HG02571 (cell line): ENCODE results near the gene ENOX1.

Source experiments
- ATAC-seq: cut with Tn5 transposase; IDR thresholded peaks from one replicate; pipeline ENCODE4 v1.9.1; 2021; ENCODE audit warnings: mild to moderate bottlenecking, moderate library complexity; ENCODE audit not compliant: unreplicated experiment

ENOX1 gene

GRCh38 chr13:43749503-43749902 is 37.3 kb downstream of the ENOX1 start:
- ATAC-seq: no peak

GRCh38 chr13:43744261-43745031 is 42.3 kb downstream of the ENOX1 start:
- ATAC-seq: no peak

- no peak for ATAC-seq
Observed at GRCh38 chr13:43742911-43743310, 43.9 kb downstream of the ENOX1 start.

GRCh38 chr13:43737392-43737923 is 49.3 kb downstream of the ENOX1 start:
- ATAC-seq: no peak

GRCh38 chr13:43732726-43733125 is 54.0 kb downstream of the ENOX1 start:
- ATAC-seq: no peak

- no peak for ATAC-seq
Observed at GRCh38 chr13:43731296-43731695, 55.5 kb downstream of the ENOX1 start.

GRCh38 chr13:43730642-43731041 is 56.1 kb downstream of the ENOX1 start:
- no peak for ATAC-seq

- ATAC-seq: no peak
Observed at GRCh38 chr13:43728421-43728820, 58.4 kb downstream of the ENOX1 start.

- no peak for ATAC-seq
Observed at GRCh38 chr13:43727856-43728255, 58.9 kb downstream of the ENOX1 start.

GRCh38 chr13:43725460-43725859 is 61.3 kb downstream of the ENOX1 start:
- ATAC-seq: no peak

GRCh38 chr13:43720780-43721397 is 65.9 kb downstream of the ENOX1 start:
- ATAC-seq: no peak

- no peak for ATAC-seq
Observed at GRCh38 chr13:43698758-43699157, 88.0 kb downstream of the ENOX1 start.

- no peak for ATAC-seq
Observed at GRCh38 chr13:43698009-43698408, 88.8 kb downstream of the ENOX1 start.

GRCh38 chr13:43697323-43697722 is 89.4 kb downstream of the ENOX1 start:
- ATAC-seq: no peak

- no peak for ATAC-seq
Observed at GRCh38 chr13:43694146-43694664, 92.6 kb downstream of the ENOX1 start.

- no peak for ATAC-seq
Observed at GRCh38 chr13:43693639-43694038, 93.1 kb downstream of the ENOX1 start.

- ATAC-seq: no peak
Observed at GRCh38 chr13:43688227-43688907, 98.4 kb downstream of the ENOX1 start.

- ATAC-seq: no peak
Observed at GRCh38 chr13:43687038-43687437, 99.7 kb downstream of the ENOX1 start.

- ATAC-seq: no peak
Observed at GRCh38 chr13:43686557-43686956, 100.2 kb downstream of the ENOX1 start.

- no peak for ATAC-seq
Observed at GRCh38 chr13:43684963-43685725, 101.6 kb downstream of the ENOX1 start.

- no peak for ATAC-seq
Observed at GRCh38 chr13:43682701-43683100, 104.1 kb downstream of the ENOX1 start.
